ENCODE data around the gene PRRT1. TPM values are rescaled to one million over a fixed set of nuclear protein-coding genes. Genes with fewer than 3 reads are reported as not detected.

Gene PRRT1
- total RNA-seq, 2 experiments from 2014 or later: 1.1 to 1.6 TPM

DNA sequence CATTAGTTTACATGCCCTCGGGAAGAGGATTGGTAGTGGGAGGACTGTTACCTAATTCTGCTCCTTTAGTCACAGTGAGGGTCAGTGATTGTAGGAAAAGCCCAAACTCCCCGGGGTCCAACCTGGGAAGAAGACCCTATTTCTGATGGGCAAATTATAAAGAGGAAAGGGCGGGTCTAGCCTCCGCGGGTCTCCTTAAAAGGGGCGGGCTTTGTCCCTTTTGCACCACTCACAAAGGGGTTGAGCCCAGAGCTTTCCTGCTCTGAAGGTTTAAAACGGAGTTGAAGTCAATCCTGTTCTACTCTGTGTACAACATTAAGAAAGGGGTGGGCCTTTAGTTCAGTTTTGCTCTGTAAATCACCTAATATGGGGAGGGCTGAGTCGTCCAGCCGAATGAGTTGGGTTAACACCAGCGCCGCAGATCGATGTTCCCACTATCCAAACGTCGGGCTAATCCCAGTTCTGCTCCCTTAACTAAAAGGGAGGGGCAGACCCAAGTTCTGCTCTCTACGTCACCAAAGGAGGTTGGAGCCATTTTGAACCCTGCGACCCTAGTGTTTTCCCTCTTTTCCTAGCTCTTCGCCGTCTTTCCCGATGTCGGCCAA lies 25.5 kb upstream of the PRRT1 start:
- intact Hi-C loops (cut with micrococcal nuclease): no loop called here
- Mint-ChIP-seq H3K36me3 (ENCODE audit: low read depth) (peaks cover 27% of the 10 kb centered on the region), H3K27ac (peak overlapping the region; percentile 96), H3K4me1 (ENCODE audit: low read depth) (peaks cover 66% of the 10 kb centered on the region), H3K9me3 (no peaks in the 10 kb centered on the region), H3K4me3 (peak overlapping the region; percentile 94), H3K27me3 (no peaks in the 10 kb centered on the region)
- ATAC-seq (no peak), DNase-seq (peak; percentile 57)
- CTCF ChIA-PET: interaction anchor here (0.8 to 1.0 kb wide), 2 partner anchors 18 to 23 kb away, joined by 3 read pairs; no protein-coding TSS in a partner anchor
- POLR2A ChIA-PET: interaction anchor here (1.0 to 6.5 kb wide), 5 partner anchors 10 to 669 kb away, joined by 3 to 72 read pairs (median 4); partner anchors contain the start of genes GPSM3 and PBX2
- TF ChIP-seq, protein P1, sequence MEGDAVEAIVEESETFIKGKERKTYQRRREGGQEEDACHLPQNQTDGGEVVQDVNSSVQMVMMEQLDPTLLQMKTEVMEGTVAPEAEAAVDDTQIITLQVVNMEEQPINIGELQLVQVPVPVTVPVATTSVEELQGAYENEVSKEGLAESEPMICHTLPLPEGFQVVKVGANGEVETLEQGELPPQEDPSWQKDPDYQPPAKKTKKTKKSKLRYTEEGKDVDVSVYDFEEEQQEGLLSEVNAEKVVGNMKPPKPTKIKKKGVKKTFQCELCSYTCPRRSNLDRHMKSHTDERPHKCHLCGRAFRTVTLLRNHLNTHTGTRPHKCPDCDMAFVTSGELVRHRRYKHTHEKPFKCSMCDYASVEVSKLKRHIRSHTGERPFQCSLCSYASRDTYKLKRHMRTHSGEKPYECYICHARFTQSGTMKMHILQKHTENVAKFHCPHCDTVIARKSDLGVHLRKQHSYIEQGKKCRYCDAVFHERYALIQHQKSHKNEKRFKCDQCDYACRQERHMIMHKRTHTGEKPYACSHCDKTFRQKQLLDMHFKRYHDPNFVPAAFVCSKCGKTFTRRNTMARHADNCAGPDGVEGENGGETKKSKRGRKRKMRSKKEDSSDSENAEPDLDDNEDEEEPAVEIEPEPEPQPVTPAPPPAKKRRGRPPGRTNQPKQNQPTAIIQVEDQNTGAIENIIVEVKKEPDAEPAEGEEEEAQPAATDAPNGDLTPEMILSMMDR (IDR thresholded peaks at IDR 0.05): no peak

DNA sequence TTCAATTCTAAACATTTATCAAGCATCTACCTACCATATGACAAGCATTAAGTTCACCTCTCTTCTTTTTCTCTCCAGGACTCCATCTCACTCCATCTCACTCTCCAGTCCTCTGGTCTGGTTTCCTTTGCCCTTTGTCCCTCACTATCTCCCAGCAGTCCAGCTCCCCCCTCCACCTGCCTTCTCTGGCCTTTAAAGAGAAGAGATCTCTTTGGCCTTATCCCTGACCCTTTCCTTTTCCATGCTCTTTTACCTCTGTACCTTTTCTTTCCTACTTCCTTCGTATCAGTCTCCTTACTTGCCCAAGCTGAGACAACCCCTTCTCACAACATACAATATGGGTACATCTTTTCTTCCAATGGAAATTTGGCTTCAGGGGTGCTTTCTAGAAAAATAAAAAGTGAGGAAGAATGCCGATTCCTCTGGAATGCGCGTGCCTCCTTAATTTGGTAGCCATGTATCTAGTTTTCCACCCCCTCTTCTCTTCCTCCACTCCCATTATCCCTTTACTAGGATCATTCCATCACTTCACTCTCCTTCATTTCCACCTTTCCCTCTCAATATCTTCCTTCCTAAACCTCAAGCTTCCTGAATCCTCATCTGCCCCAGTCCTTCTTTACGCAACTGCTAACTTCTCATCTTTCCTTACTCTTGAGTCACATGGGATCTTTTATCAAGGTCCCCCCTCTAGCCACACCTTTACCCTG lies 24.9 kb upstream of the PRRT1 start:
- H3K4me3 Mint-ChIP-seq: peak overlapping the region; percentile 94
- POLR2A ChIA-PET: interaction anchor here (1.0 to 6.5 kb wide), 4 partner anchors 9 to 85 kb away, joined by 3 to 72 read pairs (median 8); partner anchors contain the start of genes GPSM3 and PBX2

DNA sequence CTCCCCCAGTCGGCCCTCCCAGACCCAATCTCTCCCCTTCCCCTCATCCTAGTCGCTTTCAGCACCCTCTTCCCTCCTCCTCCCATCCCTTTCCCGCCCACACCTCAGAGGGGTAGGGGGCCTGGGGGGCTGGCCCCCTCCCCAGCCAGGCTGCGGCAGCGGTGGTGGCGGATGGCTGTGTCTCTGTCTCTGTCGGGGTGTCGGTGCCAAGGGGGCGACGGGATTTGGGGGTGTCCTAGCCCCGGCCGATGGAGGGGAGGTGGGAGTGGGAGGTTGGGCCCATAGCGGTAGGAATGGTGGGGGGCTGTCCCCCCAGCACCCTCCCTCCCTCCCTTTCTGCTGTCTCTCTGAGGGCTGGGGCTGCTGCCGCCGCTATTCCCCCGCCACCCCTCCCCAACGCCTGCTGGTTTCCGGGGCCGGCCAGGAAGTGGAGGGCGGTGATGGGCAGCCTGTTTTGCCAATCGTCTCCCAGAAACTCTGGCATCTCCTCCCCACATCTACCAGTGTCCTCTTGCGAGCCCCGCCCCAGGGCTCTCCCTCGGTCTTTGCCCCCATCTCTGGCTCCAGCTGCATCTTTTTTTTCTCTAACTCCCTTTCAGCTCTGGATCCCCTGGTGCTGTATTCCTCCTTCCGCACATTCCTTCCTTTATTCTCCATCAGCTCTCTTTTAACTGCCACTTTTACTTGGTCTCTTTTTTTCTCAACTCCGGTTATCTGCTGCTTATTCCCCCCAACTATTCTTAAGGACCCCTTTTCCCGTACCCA lies 24.2 kb upstream of the PRRT1 start, which contains the start of gene AGPAT1:
Gene AGPAT1, minus strand, starts transcription at position 374 of the 765 bp plus-strand sequence. CDS start 4,588 bp downstream, outside the sequence.
- Mint-ChIP-seq H3K27me3 (no peaks in the 10 kb centered on the region), H3K4me3 (peak within 1 kb of the TSS; percentile 94), H3K9me3 (no peaks in the 10 kb centered on the region), H3K36me3 (ENCODE audit: low read depth) (peaks cover 20% of the 10 kb centered on the region), H3K4me1 (ENCODE audit: low read depth) (peaks cover 61% of the 10 kb centered on the region), H3K27ac (peak within 1 kb of the TSS; percentile 96)
- TF ChIP-seq, protein P1 (IDR thresholded peaks at IDR 0.05): no peak
- peak; percentile 57 for ATAC-seq
- POLR2A ChIA-PET: interaction anchor here (1.2 to 6.5 kb wide), 3 partner anchors 14 to 84 kb away, joined by 4 to 72 read pairs (median 13); partner anchors contain the start of genes GPSM3 and PBX2
- DNase-seq: peak; percentile 98
- CTCF ChIA-PET: interaction anchor here (0.8 to 1.0 kb wide), 3 partner anchors 20 to 57 kb away, joined by 3 read pairs; no protein-coding TSS in a partner anchor
- intact Hi-C loops (cut with micrococcal nuclease): no loop called here

More for the DNA sequence above, 24.9 kb upstream of the PRRT1 start:
- peaks cover 63% of the 10 kb centered on the region for H3K4me1 Mint-ChIP-seq (ENCODE audit: low read depth)
- DNase-seq: no peak
- H3K27me3 Mint-ChIP-seq: no peaks in the 10 kb centered on the region
- peaks cover 23% of the 10 kb centered on the region for H3K36me3 Mint-ChIP-seq (ENCODE audit: low read depth)
- CTCF ChIA-PET: interaction anchor here (0.8 to 1.0 kb wide), 4 partner anchors 19 to 58 kb away, joined by 3 read pairs; no protein-coding TSS in a partner anchor
- intact Hi-C loops (cut with micrococcal nuclease): no loop called here
- TF ChIP-seq, protein P1 (IDR thresholded peaks at IDR 0.05): no peak
- peak overlapping the region; percentile 96 for H3K27ac Mint-ChIP-seq
- H3K9me3 Mint-ChIP-seq: no peaks in the 10 kb centered on the region
- ATAC-seq: no peak

DNA sequence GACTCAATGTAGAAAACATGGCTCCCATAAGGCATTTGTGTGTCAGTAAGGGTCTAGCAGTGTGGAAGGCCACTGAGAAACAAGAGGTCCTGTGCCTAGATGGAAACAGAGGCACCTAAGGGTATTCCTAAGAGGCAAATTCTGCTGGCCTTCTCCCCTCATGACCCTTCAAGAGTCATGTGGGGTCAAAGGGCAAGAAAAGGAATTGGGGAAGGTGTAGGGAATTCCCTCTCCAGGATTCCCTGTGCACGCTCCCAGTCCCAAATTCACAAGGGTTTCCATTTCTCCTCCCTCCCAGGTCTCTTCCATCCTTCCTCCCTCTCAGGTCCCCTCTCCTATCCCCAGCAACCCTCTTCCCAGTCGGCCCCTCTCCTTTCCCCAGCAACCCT lies 23.6 kb upstream of the PRRT1 start:
- DNase-seq: no peak
- Mint-ChIP-seq H3K27me3 (no peaks in the 10 kb centered on the region), H3K4me3 (peak overlapping the region; percentile 94), H3K4me1 (ENCODE audit: low read depth) (peaks cover 55% of the 10 kb centered on the region), H3K9me3 (no peaks in the 10 kb centered on the region), H3K36me3 (ENCODE audit: low read depth) (peaks cover 14% of the 10 kb centered on the region), H3K27ac (peak overlapping the region; percentile 96)
- no peak for ATAC-seq
- CTCF ChIA-PET: no interaction called here
- intact Hi-C loops (cut with micrococcal nuclease): no loop called here
- POLR2A ChIA-PET: no interaction called here
- TF ChIP-seq, protein P1 (IDR thresholded peaks at IDR 0.05): no peak
